GM23338 (cell line): ENCODE measurements around the gene GALNT16.

Experiments used
- EZH2 ChIP-seq: fragments of 200-600 bp; sonication (generic); IDR thresholded peaks from one replicate; pipeline ENCODE4 v1.8.0; 2017; ENCODE audit warnings: antibody characterized with exemption, mild to moderate bottlenecking, low read depth; ENCODE audit not compliant: unreplicated experiment
- POLR2AphosphoS5 ChIP-seq: IDR thresholded peaks from 2 replicates; pipeline ENCODE4 v1.6.1; 2016; ENCODE audit warnings: antibody characterized with exemption, low read depth
- REST ChIP-seq: IDR thresholded peaks from one replicate; pipeline ENCODE4 v1.6.1; 2018; ENCODE audit warnings: antibody characterized with exemption; ENCODE audit not compliant: unreplicated experiment
- TF ChIP-seq, protein P1 (sequence below), 2 experiments: fragments of 200-600 bp in 1 of 2; sonication (generic) in 1 of 2; conservative IDR thresholded peaks; 2 replicates each; pipeline versions ENCODE4 v1.5.1 to v1.6.1; 2016 to 2017; ENCODE audit warnings: antibody characterized with exemption in 2 of 2, low read depth in 2 of 2, mild to moderate bottlenecking in 2 of 2, moderate library complexity in 1 of 2

DNA sequence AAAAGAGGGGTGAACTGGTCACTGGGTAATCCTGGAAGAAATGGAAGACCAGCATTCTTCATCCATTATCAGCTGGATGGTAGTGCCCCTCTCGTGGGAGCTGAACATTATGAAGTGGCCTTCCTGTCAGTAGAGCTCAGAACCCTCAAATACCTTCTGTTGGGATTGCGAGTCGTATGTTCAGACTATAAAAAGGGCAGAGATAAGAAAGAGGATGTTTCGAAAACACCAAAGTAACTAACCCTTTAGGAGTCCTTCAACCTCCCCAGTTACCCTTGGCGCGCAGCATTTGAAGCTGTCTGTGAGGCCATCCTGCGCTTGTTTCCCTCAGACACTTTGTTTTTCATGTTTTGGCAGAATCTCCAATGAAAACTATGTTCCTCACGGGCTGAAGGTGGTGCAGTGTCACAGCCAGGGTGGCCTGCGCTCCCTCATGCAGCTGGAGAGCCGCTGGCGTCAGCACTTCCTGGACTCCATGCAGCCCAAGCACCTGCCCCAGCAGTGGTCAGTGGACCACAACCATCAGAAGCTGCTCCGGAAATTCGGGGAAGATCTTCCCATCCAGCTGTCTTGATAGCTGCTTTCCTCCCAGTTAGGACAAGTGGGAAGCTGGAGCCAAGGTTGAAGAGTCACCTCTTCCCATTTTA is 19.3 kb upstream of the GALNT16 start:
- TF ChIP-seq EZH2 = no peak
- TF ChIP-seq POLR2AphosphoS5 = no peak
- TF ChIP-seq, protein P1, sequence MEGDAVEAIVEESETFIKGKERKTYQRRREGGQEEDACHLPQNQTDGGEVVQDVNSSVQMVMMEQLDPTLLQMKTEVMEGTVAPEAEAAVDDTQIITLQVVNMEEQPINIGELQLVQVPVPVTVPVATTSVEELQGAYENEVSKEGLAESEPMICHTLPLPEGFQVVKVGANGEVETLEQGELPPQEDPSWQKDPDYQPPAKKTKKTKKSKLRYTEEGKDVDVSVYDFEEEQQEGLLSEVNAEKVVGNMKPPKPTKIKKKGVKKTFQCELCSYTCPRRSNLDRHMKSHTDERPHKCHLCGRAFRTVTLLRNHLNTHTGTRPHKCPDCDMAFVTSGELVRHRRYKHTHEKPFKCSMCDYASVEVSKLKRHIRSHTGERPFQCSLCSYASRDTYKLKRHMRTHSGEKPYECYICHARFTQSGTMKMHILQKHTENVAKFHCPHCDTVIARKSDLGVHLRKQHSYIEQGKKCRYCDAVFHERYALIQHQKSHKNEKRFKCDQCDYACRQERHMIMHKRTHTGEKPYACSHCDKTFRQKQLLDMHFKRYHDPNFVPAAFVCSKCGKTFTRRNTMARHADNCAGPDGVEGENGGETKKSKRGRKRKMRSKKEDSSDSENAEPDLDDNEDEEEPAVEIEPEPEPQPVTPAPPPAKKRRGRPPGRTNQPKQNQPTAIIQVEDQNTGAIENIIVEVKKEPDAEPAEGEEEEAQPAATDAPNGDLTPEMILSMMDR (conservative IDR thresholded peaks at IDR 0.05; ENCODE audit: low read depth in 2 of 2) = no peak
- no peak for TF ChIP-seq REST
